ENCODE measurements around the gene RTTN.

- TF ChIP-seq POLR2A (IDR thresholded peaks at IDR 0.05) = no peak
- TF ChIP-seq CTCF (IDR thresholded peaks at IDR 0.05) = no peak
These were observed 10.4 kb downstream of the RTTN start for GRCh38 chr18:70195014-70195614.

Measured in uterus (tissue), 2 donors.